ENCODE results near the gene SPC25.

GRCh38 chr2:168825126-168825525 lies 65.1 kb downstream of the SPC25 start:
- TF ChIP-seq CTCF (IDR thresholded peaks at IDR 0.05) (no peak), POLR2A (IDR thresholded peaks at IDR 0.05) (no peak)
